Body of pancreas (tissue), 4 donors: ENCODE data around the gene MAPK10. TPM values are rescaled to one million over a fixed set of nuclear protein-coding genes. Genes with fewer than 3 reads are reported as not detected.
"Not testable (repeated sequence)": the region's sequence is repeated elsewhere in the genome, so short reads cannot be mapped to it uniquely, and the experiment has no call there.

Experiments used
- ATAC-seq: fragments of 150-250 bp; one replicate; pipeline ENCODE4 v1.9.1; 2016
- DNase-seq, 4 donors: peaks; one replicate each; pipeline ENCODE4 v3.0.0-alpha.2; 2019
- H3K27ac ChIP-seq, 4 donors: fragments of 200-600 bp; sonication (generic); 1 replicate in 3 of 4; 2 replicates in 1 of 4; pipeline versions ENCODE4 v1.5.1 to v1.6.1; 2016 to 2019; ENCODE audit warnings: mild to moderate bottlenecking in 1 of 4, mixed read lengths in 1 of 4, moderate library complexity in 1 of 4
- H3K27me3 ChIP-seq, 2 donors: fragments of 200-600 bp; sonication (generic); one replicate each; pipeline ENCODE4 v1.6.0; 2016; ENCODE audit warnings: mild to moderate bottlenecking in 1 of 2
- H3K36me3 ChIP-seq, 2 donors: fragments of 200-600 bp; sonication (generic); replicated peaks in 1 of 2; 2 replicates each; pipeline ENCODE4 v1.5.1; 2016; ENCODE audit warnings: low read depth in 2 of 2; ENCODE audit not compliant: insufficient read depth in 1 of 2
- H3K4me1 ChIP-seq: fragments of 200-600 bp; sonication (generic); one replicate; pipeline ENCODE4 v1.6.0; 2016
- H3K4me3 ChIP-seq, 2 donors: fragments of 200-600 bp; sonication (generic); 1 replicate in 1 of 2; 2 replicates in 1 of 2; pipeline ENCODE4 v1.5.1; 2016 to 2019
- H3K9me3 ChIP-seq, 3 donors: fragments of 200-600 bp; sonication (generic); 1 replicate in 2 of 3; 2 replicates in 1 of 3; pipeline ENCODE4 v1.5.1; 2016
- CTCF ChIP-seq, 7 experiments: fragments of 450-650 bp in 4 of 7; fragments of 200-600 bp in 3 of 7; sonication (generic) in 3 of 7; IDR thresholded peaks; one replicate each; pipeline ENCODE4 v1.5.1; 2016 to 2019; ENCODE audit warnings: antibody characterized with exemption in 7 of 7
- POLR2A ChIP-seq, 3 donors: fragments of 450-650 bp; IDR thresholded peaks; one replicate each; pipeline ENCODE4 v1.6.1; 2016; ENCODE audit warnings: antibody characterized with exemption in 3 of 3, mild to moderate bottlenecking in 2 of 3
- WGBS, 2 donors: methylation state at CpG; one replicate each; pipeline ENCODE4 v1.1.5; 2017; 5-methylcytosine and 5-hydroxymethylcytosine counted together
- intact Hi-C: fragments of 100-400 bp; cut with DNase I; formaldehyde crosslinking; loops from one replicate; pipeline ENCODE4 v1.15.1; 2023
- total RNA-seq, 2 donors: library from RNA; depleted of rRNA; stranded (reverse); fragments of >200 nt; gene quantifications; one replicate each; pipeline ENCODE4 v1.1.0, GENCODE V29; 2016

The MAPK10 gene
- total RNA-seq, 2 donors from 2014 or later = 9.9 to 24.1 TPM

- Histone ChIP-seq H3K4me1 (no peaks in the 10 kb centered on the region), H3K36me3 (no peaks in the 10 kb centered on the region), H3K4me3 (no peak overlapping the region), H3K27ac (no peak overlapping the region), H3K9me3 (no peaks in the 10 kb centered on the region), H3K27me3 (no peaks in the 10 kb centered on the region)
- 46 to 55% methylated on average over 2 of the region's 2 CpGs for WGBS, 2 donors
- DNase-seq (no peak), ATAC-seq (no peak)
- intact Hi-C loops = no loop called here
- TF ChIP-seq POLR2A (IDR thresholded peaks at IDR 0.05) = no peak
- no peak for TF ChIP-seq CTCF (IDR thresholded peaks at IDR 0.05)
Measured at GRCh38 chr4:86334020-86334750, 25.7 kb downstream of the MAPK10 start.

GRCh38 chr4:86333236-86333635 is 26.6 kb downstream of the MAPK10 start:
- DNase-seq (no peak), ATAC-seq (no peak)
- intact Hi-C loops = no loop called here
- Histone ChIP-seq H3K27ac (no peak overlapping the region), H3K27me3 (no peaks in the 10 kb centered on the region), H3K9me3 (no peaks in the 10 kb centered on the region), H3K4me1 (no peaks in the 10 kb centered on the region), H3K4me3 (no peak overlapping the region), H3K36me3 (no peaks in the 10 kb centered on the region)
- WGBS, 2 donors = 0 to 38% methylated on average over 1 of the region's 1 CpG
- TF ChIP-seq POLR2A (IDR thresholded peaks at IDR 0.05) (no peak), CTCF (IDR thresholded peaks at IDR 0.05) (no peak)

GRCh38 chr4:86330961-86331742 is 28.7 kb downstream of the MAPK10 start:
- WGBS, 2 donors = 38 to 49% methylated on average over 5 of the region's 5 CpGs
- no peaks in the 10 kb centered on the region for H3K27me3 ChIP-seq
- H3K4me3 ChIP-seq = no peak overlapping the region
- no peaks in the 10 kb centered on the region for H3K36me3 ChIP-seq
- intact Hi-C loops = no loop called here
- no peak for TF ChIP-seq CTCF (IDR thresholded peaks at IDR 0.05)
- no peak for TF ChIP-seq POLR2A (IDR thresholded peaks at IDR 0.05)
- H3K27ac ChIP-seq = peak overlapping the region in 1 of 4 donors; percentile 34
- H3K9me3 ChIP-seq = no peaks in the 10 kb centered on the region
- no peak for DNase-seq
- peak; percentile 30 for ATAC-seq
- H3K4me1 ChIP-seq = no peaks in the 10 kb centered on the region

- H3K36me3 ChIP-seq, H3K4me3 ChIP-seq, DNase-seq, intact Hi-C loops, H3K27me3 ChIP-seq, H3K27ac ChIP-seq, H3K9me3 ChIP-seq, ATAC-seq, H3K4me1 ChIP-seq: not testable (repeated sequence)
- WGBS, 2 donors = 73 to 75% methylated on average over 5 of the region's 5 CpGs
Measured at GRCh38 chr4:86330411-86330810, 29.4 kb downstream of the MAPK10 start.

- intact Hi-C loops = no loop called here
- Histone ChIP-seq H3K4me1 (no peaks in the 10 kb centered on the region), H3K27ac (no peak overlapping the region), H3K36me3 (no peaks in the 10 kb centered on the region), H3K27me3 (no peaks in the 10 kb centered on the region), H3K4me3 (no peak overlapping the region), H3K9me3 (no peaks in the 10 kb centered on the region)
- 84 to 87% methylated on average over 3 of the region's 3 CpGs for WGBS, 2 donors
- ATAC-seq = no peak
- DNase-seq = no peak
- TF ChIP-seq POLR2A (IDR thresholded peaks at IDR 0.05) (no peak), CTCF (IDR thresholded peaks at IDR 0.05) (no peak)
Measured at GRCh38 chr4:86329431-86329830, 30.4 kb downstream of the MAPK10 start.
